ENCODE measurements around the gene DGKH.
A peak's percentile ranks its signal among the peaks of the same experiment; 100 is the strongest.
"Not testable (repeated sequence)": the region's sequence is repeated elsewhere in the genome, so short reads cannot be mapped to it uniquely, and the experiment has no call there.

DGKH gene

GRCh38 chr13:42108217-42108616 is 59.8 kb downstream of the DGKH start:
- FAIRE-seq, result no peak
- DNase-seq (ENCODE audit: extremely low spot score, insufficient read length, low read depth), result no peak

- DNase-seq (ENCODE audit: extremely low spot score, insufficient read length, low read depth), result no peak
- FAIRE-seq, result no peak
These were observed 61.5 kb downstream of the DGKH start for GRCh38 chr13:42109957-42110356.

GRCh38 chr13:42110410-42111155 is 62.1 kb downstream of the DGKH start:
- DNase-seq (ENCODE audit: extremely low spot score, insufficient read length, low read depth), result peak; percentile 25
- FAIRE-seq, result peak; percentile 73

GRCh38 chr13:42112864-42113263 is 64.4 kb downstream of the DGKH start:
- no peak for DNase-seq (ENCODE audit: extremely low spot score, insufficient read length, low read depth)
- no peak for FAIRE-seq

GRCh38 chr13:42113478-42113877 is 65.0 kb downstream of the DGKH start:
- DNase-seq (ENCODE audit: extremely low spot score, insufficient read length, low read depth) (no peak), FAIRE-seq (no peak)

DNA sequence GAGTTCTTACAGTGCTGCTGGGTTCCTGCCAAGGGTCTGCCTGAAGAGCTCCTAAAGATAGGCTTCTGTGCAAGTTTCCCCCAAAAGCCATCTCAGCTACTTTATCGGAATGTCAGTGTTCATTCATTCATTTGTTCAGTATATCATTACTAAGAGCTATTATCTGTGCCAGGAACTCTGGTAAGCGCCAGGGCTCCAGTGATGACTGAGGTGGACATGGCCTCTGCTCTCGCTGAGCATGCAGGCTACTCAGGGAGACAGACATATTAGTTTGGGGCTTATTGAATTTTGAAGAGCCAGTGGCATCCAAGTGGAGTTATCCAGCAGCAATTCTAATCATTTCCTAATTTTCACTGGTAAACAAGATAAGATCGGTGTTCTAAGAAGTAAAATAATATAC is 65.8 kb downstream of the DGKH start:
- no peak for FAIRE-seq

DNA sequence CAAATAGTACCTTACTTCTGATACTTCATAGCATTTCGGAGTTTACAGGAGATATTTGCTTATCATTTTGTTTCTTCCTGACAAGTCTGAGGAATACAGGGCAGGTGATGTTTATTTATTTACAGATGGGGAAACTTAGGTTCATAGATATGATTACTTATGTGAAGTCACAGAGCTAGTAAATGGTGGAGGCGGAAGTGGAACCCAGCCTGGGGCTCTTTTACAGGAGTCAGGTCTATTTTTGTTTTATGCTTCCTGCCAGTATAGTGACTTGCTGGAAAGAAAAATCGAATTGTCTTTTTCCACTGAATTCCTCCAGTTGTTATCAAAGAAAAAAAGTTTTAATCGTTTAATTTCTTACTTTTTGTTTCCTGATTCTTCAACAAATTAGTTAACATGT is 66.5 kb downstream of the DGKH start:
- no peak for DNase-seq (ENCODE audit: extremely low spot score, insufficient read length, low read depth)

More for the DNA sequence above, 65.8 kb downstream of the DGKH start:
- DNase-seq (ENCODE audit: extremely low spot score, insufficient read length, low read depth), result no peak

DNA sequence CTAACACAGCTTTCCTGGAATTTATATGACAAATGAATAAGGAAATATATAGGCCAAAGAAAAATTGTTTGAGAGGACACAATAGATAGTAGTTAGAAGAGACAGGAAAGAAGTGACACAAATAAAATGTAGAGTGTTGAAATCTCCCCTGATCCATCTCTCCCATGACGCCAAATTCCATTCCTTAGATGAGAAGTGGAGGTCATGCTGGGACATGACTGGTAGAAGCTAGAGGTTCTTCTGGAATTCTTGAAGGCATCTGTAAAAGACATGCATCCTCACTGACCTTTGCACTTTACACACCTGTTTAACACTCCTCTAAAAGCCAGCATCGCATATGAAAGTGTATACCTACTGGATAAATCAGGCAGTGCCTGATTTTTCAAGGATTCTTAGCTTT is 67.8 kb downstream of the DGKH start:
- DNase-seq (ENCODE audit: extremely low spot score, insufficient read length, low read depth) (no peak), FAIRE-seq (no peak)

More for the DNA sequence above, 66.5 kb downstream of the DGKH start:
- FAIRE-seq, result no peak

DNA sequence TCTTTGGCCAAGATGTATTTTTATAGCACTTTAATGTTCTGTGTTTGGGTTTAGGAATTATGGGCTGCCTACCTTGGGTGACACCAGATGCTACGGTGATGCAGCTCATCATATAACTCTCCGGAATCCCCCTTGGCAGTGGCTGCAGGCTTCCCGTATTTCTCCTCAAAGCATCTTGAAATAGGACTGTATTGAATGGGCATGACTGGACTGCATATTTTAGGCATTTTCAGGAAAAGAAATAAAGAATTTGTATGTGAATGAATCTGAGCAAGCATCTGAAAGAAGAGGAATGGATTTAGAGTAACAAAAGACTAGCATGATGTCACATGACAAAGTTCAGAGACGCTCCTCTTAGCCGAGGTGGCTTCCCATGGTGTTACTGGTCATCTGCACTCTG is 70.6 kb downstream of the DGKH start:
- DNase-seq (ENCODE audit: extremely low spot score, insufficient read length, low read depth), result no peak
- peak; percentile 46 for FAIRE-seq

DNA sequence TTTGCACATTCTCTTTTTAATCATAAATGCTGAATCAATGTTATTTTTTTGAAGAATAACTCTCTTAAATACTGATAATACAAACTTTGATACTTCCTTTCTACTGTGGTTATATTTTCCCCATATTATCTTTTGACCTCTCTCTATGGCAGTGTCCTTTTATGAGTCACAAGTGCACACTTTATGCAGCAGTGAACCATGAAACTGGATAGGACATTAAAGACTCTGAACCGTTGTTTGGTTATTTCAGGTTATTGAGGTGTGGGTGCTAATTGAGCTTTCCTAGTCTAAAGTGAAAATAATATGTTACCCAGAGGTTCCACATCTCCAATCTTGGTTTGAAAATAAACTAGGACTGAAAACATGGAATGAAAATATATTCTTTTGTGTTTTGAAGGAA is 71.4 kb downstream of the DGKH start:
- DNase-seq (ENCODE audit: extremely low spot score, insufficient read length, low read depth) (peak; percentile 8), FAIRE-seq (peak; percentile 68)

GRCh38 chr13:42123600-42123999 is 75.2 kb downstream of the DGKH start:
- FAIRE-seq (no peak), DNase-seq (ENCODE audit: extremely low spot score, insufficient read length, low read depth) (no peak)

- FAIRE-seq, result no peak
- DNase-seq (ENCODE audit: extremely low spot score, insufficient read length, low read depth), result no peak
These were observed 76.6 kb downstream of the DGKH start for GRCh38 chr13:42125046-42125445.

DNA sequence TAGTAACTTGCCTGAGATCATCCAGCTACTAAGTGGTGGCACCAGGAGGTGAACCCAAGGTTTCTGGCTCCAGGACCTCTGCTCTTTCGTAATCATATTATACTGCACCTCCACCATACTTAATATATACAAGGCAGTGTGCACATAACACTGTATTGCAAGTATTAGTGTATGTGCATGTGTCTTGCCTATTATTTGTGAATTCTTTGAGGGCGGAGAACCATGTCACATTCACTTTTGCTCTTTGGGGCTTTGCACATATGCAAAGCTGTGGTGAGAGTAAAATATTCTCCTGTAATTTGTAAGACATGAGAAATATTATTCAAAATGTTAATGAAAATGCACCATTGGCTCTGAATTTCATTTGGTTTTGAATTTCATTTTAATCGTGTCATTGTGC is 78.6 kb downstream of the DGKH start:
- DNase-seq (ENCODE audit: extremely low spot score, insufficient read length, low read depth) (no peak), FAIRE-seq (no peak)

- DNase-seq (ENCODE audit: extremely low spot score, insufficient read length, low read depth) (no peak), FAIRE-seq (no peak)
These were observed 80.6 kb downstream of the DGKH start for GRCh38 chr13:42129033-42129432.

DNA sequence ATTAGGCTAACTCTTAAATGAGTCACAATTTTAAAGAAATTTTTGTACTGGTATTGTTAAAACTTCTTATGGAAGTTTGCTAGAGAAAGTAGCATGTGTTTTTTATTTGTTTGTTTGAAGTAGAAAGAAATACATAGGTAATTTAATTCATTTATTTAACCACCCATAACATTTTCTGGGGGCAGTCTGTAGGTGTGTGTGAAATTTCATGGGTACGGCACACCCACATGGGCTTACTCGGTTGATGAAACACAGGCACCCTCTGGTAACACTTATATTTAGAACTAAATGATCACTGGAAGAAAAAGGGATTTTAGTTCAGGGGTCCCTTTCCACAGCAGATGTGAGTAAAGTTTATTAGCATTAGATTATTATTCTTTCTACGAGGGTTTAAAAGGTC is 88.1 kb downstream of the DGKH start:
- no peak for FAIRE-seq

GRCh38 chr13:42137856-42138537 is 89.5 kb downstream of the DGKH start:
- DNase-seq (ENCODE audit: extremely low spot score, insufficient read length, low read depth) (no peak), FAIRE-seq (peak; percentile 41)

More for the DNA sequence above, 88.1 kb downstream of the DGKH start:
- no peak for DNase-seq (ENCODE audit: extremely low spot score, insufficient read length, low read depth)

GRCh38 chr13:42140494-42140893 is 92.0 kb downstream of the DGKH start:
- FAIRE-seq (no peak), DNase-seq (ENCODE audit: extremely low spot score, insufficient read length, low read depth) (no peak)

DNA sequence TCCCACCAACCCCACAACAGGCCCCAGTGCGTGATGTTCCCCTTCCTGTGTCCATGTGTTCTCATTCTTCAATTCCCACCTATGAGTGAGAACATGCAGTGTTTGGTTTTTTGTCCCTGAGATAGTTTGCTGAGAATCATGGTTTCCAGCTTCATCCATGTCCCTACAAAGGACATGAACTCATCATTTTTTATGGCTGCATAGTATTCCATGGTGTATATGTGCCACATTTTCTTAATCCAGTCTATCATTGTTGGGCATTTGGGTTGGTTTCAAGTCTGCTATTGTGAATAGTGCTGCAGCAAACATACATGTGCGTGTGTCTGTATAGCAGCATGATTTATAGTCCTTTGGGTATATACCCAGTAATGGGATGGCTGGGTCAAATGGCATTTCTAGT is 92.6 kb downstream of the DGKH start:
- not testable (repeated sequence) for DNase-seq (ENCODE audit: extremely low spot score, insufficient read length, low read depth); FAIRE-seq

DNA sequence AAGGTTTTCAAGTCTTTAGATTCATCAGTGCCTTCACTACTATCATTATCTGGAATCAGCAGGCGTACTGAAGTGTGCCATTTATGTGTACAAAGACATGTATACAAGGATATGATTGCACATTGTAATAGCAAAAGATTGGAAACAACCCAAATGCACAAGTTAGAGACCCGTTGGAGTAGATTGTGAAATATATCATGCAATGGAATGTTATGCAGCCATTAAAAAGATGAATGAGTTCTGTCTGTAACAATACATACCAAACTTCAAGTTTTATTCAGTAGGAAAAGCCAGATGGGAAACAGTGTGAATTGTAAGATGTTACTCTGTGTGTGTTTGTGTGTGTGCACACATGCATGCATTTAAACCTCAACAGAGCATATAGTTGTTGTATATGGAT is 97.9 kb downstream of the DGKH start:
- no peak for DNase-seq (ENCODE audit: extremely low spot score, insufficient read length, low read depth)
- FAIRE-seq, result no peak

GRCh38 chr13:42148538-42148937 is 100.1 kb downstream of the DGKH start:
- FAIRE-seq (peak; percentile 70), DNase-seq (ENCODE audit: extremely low spot score, insufficient read length, low read depth) (no peak)

DNA sequence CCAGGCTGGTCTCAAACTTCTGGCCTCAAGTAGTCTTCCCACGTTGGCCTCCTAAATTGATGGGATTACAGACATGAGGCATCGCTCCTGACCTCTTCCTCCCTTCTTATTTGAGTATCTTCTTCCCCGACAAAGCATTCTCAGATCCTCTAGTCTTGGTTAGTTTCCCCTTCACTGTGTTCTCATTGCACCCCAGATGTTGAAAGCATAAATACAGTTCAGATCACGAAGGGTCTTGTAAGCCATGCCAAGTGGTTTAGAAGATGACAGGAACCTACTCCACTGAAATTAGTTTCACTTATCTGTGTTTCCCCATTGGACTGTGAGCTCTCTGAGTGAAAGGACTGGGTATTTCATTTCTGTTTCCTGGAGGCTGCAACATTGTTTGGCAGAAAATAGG is 100.7 kb downstream of the DGKH start:
- no peak for DNase-seq (ENCODE audit: extremely low spot score, insufficient read length, low read depth)
- FAIRE-seq, result peak; percentile 46

GRCh38 chr13:42151781-42152180 is 103.3 kb downstream of the DGKH start:
- DNase-seq (ENCODE audit: extremely low spot score, insufficient read length, low read depth) (no peak), FAIRE-seq (peak; percentile 74)
